GM19452 (cell line): ENCODE measurements around the gene INAFM2.

Source experiments
- ATAC-seq: cut with Tn5 transposase; IDR thresholded peaks from one replicate; pipeline ENCODE4 v1.9.1; 2021; ENCODE audit not compliant: unreplicated experiment

The INAFM2 gene

GRCh38 chr15:40305281-40305680, 18.2 kb upstream of the INAFM2 start:
- no peak for ATAC-seq

DNA sequence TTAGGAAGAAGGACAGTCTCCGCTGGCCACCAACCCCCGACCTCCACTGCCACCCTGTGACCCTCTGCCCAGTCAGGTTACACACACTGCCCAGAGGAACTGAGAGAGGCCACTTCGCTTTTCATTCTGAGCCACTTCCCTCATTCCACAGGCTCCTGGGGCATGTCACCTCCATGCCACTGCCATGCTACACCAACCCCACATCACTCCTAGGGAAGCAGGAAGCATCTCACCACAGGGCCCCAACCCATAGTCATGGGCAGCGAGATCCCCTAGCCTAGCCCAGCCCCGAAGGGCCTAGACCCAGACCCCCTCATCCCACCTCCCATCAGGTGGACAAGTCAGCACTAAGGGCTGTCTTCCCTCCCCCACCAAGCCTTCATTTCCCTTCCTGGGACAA, 17.1 kb upstream of the INAFM2 start:
- no peak for ATAC-seq

- ATAC-seq = no peak
These were observed 16.6 kb upstream of the INAFM2 start for GRCh38 chr15:40306908-40307307.

DNA sequence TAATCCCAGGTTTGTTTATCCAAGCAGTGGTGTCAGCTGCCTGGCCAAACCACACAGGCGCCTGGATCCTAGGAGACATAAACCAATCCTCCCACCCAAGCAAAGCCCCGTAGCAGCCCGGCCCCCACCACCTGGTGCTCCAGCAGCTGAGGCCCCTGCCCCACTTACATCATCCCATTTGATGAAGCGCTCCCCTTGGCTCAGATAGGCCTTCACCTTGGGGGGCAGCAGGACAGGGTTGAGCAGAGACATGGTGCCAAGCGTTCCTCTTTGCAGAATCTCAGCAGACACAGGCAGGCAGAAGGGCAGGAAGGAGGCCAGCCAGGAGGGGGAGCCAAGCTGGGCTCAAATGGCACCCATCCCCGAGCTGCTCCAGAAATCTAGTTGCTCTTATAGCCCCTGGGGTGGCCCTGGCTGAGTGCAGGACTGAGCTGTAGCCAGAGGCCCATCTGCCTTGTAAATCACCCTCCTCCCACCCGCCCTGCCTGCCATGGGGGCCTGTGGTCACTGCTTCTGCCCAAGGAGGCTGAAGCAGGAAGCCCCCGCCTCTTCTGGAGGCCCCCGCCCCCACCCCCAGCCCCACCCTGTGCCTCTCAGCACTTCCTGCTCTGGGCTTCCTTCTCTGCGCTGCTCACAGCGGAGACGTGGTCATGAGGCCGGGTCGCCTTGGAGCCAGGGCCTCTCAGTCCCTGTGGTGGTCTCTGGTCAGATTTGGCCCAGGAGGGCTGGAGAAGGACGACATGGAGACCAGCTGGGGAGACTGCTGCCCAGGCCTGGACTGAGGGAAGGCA, 15.9 kb upstream of the INAFM2 start, which contains the start of gene PLCB2:
Gene PLCB2, minus strand, starts transcription at position 515 of the 791 bp plus-strand sequence. Its CDS starts 263 bp downstream, at position 252.
- ATAC-seq = peak; percentile 58

- ATAC-seq = no peak
These were observed 14.1 kb upstream of the INAFM2 start for GRCh38 chr15:40309344-40309862.

DNA sequence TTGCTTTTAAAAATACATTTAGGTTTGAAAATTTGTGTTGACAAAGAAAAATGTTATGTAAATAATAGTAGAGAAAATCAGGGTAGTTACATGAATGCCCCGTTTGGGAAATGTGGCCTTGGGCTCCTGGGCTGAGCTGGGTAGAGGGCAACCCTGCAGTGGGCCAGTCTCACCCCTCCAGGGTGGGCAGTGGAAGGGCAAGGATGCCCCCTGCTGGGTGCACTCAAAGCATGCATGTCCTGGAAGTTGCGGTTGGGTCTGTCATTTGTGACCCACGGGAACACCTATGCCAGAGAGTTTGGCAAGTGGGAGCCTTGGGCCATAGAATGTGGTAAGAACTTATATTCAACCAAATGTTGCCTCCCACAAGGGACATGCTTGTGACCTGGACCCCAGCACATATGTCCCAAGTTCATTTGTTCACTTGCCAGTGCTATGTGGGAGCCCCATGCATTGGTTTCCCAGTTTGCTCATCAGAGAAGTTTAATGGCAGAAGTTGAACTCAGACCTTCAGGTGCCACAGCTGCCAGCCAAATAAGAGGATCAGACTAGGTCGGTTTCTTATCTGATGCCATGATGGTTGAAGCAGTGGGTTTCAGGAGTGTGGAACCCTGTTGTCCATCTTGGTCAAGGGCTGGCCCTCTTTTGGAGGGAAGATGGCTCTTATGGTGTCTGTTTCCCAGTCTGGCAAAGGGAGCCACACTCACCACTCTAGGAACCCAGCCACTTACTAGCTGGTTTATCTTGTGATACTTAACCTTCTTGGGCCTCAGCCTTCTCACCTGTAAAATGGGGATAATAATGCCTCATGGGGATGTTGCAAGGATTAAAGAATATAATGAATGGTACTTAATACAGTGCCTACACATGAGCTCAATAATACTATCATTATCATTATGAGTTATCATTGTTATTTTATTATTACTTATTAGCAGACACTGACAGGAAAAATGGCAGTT, 13.2 kb upstream of the INAFM2 start:
- no peak for ATAC-seq

- ATAC-seq = no peak
These were observed 12.5 kb upstream of the INAFM2 start for GRCh38 chr15:40310993-40311392.

- ATAC-seq = no peak
These were observed 10.9 kb upstream of the INAFM2 start for GRCh38 chr15:40312370-40313158.

GRCh38 chr15:40313531-40314398, 9.7 kb upstream of the INAFM2 start:
- ATAC-seq = no peak

- no peak for ATAC-seq
These were observed 8.7 kb upstream of the INAFM2 start for GRCh38 chr15:40314723-40315276.

DNA sequence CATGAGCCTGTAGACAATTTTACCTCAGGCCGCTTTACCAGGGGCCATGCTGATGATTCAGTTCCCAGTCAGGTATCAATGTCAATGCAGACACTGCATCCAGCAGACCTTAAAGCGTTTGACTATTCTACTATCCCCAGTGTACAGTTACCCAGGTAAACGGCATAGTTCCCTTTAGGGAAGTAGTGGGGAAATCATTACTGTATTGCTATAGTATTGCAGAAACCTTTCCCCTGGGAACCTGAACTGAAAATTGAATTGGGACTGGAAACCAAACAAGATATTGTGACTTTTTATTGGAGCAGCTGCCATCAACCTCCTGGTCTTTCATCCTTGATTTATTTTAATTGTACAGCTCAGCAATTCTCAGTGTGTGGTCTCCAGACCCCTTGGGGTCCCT, 6.6 kb upstream of the INAFM2 start:
- ATAC-seq = no peak

GRCh38 chr15:40317580-40317979, 5.9 kb upstream of the INAFM2 start:
- no peak for ATAC-seq

DNA sequence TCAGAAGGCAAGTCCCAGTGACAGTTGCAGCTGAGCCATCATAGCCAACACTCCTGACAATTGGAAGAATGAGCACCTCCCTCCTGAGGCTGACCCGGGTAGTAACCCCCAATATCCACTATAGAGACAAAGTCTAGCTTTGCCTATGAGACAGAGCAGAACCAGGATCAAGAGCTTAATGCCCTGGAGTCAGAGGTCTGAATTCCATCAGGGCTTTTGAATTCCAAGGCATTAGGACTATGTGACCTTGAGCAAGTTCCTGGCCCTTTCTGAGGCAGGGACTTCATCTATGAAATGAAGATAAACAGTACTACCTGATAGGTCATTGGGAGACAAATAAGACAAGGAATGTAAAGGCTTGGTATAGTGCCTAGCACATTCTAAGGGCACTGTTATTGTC, 3.1 kb upstream of the INAFM2 start:
- ATAC-seq = no peak

- ATAC-seq = no peak
These were observed 2.5 kb upstream of the INAFM2 start for GRCh38 chr15:40320931-40321371.

GRCh38 chr15:40322531-40323238, 807 bp upstream of the INAFM2 start:
- ATAC-seq = no peak

GRCh38 chr15:40323953-40324937, 753 bp downstream of the INAFM2 start:
- ATAC-seq = no peak

- ATAC-seq = no peak
These were observed 1.7 kb downstream of the INAFM2 start for GRCh38 chr15:40325188-40325587.

DNA sequence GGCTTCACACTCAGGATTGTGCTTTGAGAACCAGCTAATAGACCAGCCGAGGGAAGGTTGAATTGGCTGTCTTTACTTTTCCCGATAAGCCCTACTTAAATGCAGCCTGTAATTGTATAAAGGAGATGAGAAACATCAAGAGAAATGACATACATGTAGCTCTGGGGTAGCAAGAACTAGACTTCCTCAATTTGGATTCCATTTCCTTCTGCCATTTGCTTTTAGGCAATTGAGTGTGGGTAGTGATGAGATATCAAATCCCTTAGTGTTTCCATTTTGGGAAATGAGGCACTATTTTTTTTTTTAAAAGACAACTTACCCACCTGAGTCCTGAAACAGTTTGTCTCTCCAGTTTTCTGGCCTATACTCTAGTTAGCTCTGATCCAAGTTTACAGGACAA, 2.2 kb downstream of the INAFM2 start:
- no peak for ATAC-seq
